Pancreas (tissue), 10 donors: ENCODE data around the gene PRKCD. TPM values are rescaled to one million over a fixed set of nuclear protein-coding genes. Genes with fewer than 3 reads are reported as not detected.

Experiments
- ATAC-seq, 4 donors: fragments of 200-7000 bp; cut with Tn5 transposase; one replicate each; pipeline versions ENCODE4 v1.8.0 to v1.9.1; 2020; ENCODE audit warnings: mild to moderate bottlenecking in 4 of 4, moderate library complexity in 4 of 4
- DNase-seq, 6 donors: peaks; one replicate each; pipeline ENCODE4 v3.0.0-alpha.2; 2020
- FAIRE-seq: peaks from 2 replicates; lab custom pipeline; 2012; peaks lifted over from hg19 to GRCh38; lab: Jason Lieb, UNC
- H3K27ac ChIP-seq, 4 donors: fragments of 200-600 bp; sonication (generic); 1 replicate in 3 of 4; 2 replicates in 1 of 4; pipeline versions ENCODE4 v1.5.0 to v1.8.0; 2020
- H3K27me3 ChIP-seq, 4 donors: fragments of 200-600 bp; one replicate each; pipeline ENCODE4 v1.8.0; 2021
- H3K36me3 ChIP-seq, 3 donors: fragments of 200-600 bp; sonication (generic) in 1 of 3; one replicate each; pipeline versions ENCODE4 v1.5.0 to v1.8.0; 2020 to 2021
- H3K4me1 ChIP-seq, 3 donors: fragments of 200-600 bp; one replicate each; pipeline ENCODE4 v1.8.0; 2021
- H3K4me3 ChIP-seq, 4 donors: fragments of 200-600 bp; sonication (generic) in 2 of 4; one replicate each; pipeline versions ENCODE4 v1.5.0 to v1.8.0; 2020 to 2021
- H3K9me3 ChIP-seq, 4 donors: fragments of 200-600 bp; one replicate each; pipeline ENCODE4 v1.8.0; 2021
- WGBS, 2 donors: extraction: QIAGEN DNeasy Blood & Tissue Kit; methylation state at CpG; one replicate each; pipeline ENCODE4 v1.1.7; 2013; 5-methylcytosine and 5-hydroxymethylcytosine counted together
- intact Hi-C, 3 donors: fragments of 100-400 bp; cut with DNase I; formaldehyde crosslinking; loops; one replicate each; pipeline versions ENCODE4 v1.11.1 to v1.14.2; 2022
- polyA plus RNA-seq, 2 donors: library from polyadenylated mRNA; stranded (reverse); fragments of 200-250 nt; gene quantifications; one replicate each; pipeline ENCODE4 v1.2.3, GENCODE V29; 2013
- total RNA-seq, 6 donors: library from RNA; stranded (reverse); fragmentation: NEBNext Ultra II Directional in 4 of 6; extraction: Animal tissue kit (Norgen Biotek cat#: 25700) in 4 of 6; gene quantifications; one replicate each; pipeline versions ENCODE4 v1.2.1 to v1.2.4, GENCODE V29; 2021 to 2023
- TF ChIP-seq, protein P1 (sequence below), 4 donors: fragments of 200-600 bp; sonication (generic) in 3 of 4; IDR thresholded peaks; one replicate each; pipeline versions ENCODE4 v1.5.0 to v1.8.0; 2021; ENCODE audit warnings: antibody characterized with exemption in 4 of 4
- donor health status: healthy with polysubstance abuse.
- donor health status: DM: no; HTN: no; CAD: no; lungs with moderate emphysema.
- donor health status: DM: no; HTN: no; CAD: no.
- donor health status: control.
- donor health status: control.
- donor health status: Bipolar disorder and iron deficiency.
- donor health status: DM: yes; HTN: yes; CAD: no.
- donor health status: DM: no; HTN: no; CAD: no.
- donor health status: DM: no; HTN: no; CAD: no.
- donor health status: DM: yes; HTN: yes; CAD: no.

The PRKCD gene
- total and polyA plus RNA-seq, 8 donors, result 10.7 to 32.5 (median 14.6) TPM

GRCh38 chr3:53196575-53197407, 35.8 kb downstream of the PRKCD start:
- intact Hi-C loops, result loop anchor here in 1 of 3 donors (5.0 kb wide), 2 partner anchors 64 to 79 kb away; partner anchors contain the start of gene RFT1
- DNase-seq (no peak), FAIRE-seq (no peak), ATAC-seq (no peak)
- 66 to 72% methylated on average over 17 of the region's 17 CpGs for WGBS, 2 donors
- no peak overlapping the region for H3K27ac ChIP-seq
- no peaks in the 10 kb centered on the region for H3K36me3 ChIP-seq
- H3K4me3 ChIP-seq, result no peak overlapping the region
- no peaks in the 10 kb centered on the region for H3K27me3 ChIP-seq
- TF ChIP-seq, protein P1, sequence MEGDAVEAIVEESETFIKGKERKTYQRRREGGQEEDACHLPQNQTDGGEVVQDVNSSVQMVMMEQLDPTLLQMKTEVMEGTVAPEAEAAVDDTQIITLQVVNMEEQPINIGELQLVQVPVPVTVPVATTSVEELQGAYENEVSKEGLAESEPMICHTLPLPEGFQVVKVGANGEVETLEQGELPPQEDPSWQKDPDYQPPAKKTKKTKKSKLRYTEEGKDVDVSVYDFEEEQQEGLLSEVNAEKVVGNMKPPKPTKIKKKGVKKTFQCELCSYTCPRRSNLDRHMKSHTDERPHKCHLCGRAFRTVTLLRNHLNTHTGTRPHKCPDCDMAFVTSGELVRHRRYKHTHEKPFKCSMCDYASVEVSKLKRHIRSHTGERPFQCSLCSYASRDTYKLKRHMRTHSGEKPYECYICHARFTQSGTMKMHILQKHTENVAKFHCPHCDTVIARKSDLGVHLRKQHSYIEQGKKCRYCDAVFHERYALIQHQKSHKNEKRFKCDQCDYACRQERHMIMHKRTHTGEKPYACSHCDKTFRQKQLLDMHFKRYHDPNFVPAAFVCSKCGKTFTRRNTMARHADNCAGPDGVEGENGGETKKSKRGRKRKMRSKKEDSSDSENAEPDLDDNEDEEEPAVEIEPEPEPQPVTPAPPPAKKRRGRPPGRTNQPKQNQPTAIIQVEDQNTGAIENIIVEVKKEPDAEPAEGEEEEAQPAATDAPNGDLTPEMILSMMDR (IDR thresholded peaks at IDR 0.05), result no peak
- peaks cover 0 to 9% (median 0%) of the 10 kb centered on the region in 3 donors for H3K4me1 ChIP-seq
- no peaks in the 10 kb centered on the region for H3K9me3 ChIP-seq

- Histone ChIP-seq H3K27ac (no peak overlapping the region), H3K27me3 (no peaks in the 10 kb centered on the region), H3K36me3 (no peaks in the 10 kb centered on the region), H3K4me3 (no peak overlapping the region), H3K4me1 (no peaks in the 10 kb centered on the region), H3K9me3 (no peaks in the 10 kb centered on the region)
- ATAC-seq (no peak), FAIRE-seq (no peak), DNase-seq (no peak)
- TF ChIP-seq, protein P1 (IDR thresholded peaks at IDR 0.05), result no peak
- WGBS, 2 donors, result 70 to 75% methylated on average over 10 of the region's 10 CpGs
- intact Hi-C loops, result loop anchor here in 1 of 3 donors (5.0 kb wide), 2 partner anchors 66 to 81 kb away; partner anchors contain the start of gene RFT1
Measured at GRCh38 chr3:53198256-53198977, 37.4 kb downstream of the PRKCD start.

DNA sequence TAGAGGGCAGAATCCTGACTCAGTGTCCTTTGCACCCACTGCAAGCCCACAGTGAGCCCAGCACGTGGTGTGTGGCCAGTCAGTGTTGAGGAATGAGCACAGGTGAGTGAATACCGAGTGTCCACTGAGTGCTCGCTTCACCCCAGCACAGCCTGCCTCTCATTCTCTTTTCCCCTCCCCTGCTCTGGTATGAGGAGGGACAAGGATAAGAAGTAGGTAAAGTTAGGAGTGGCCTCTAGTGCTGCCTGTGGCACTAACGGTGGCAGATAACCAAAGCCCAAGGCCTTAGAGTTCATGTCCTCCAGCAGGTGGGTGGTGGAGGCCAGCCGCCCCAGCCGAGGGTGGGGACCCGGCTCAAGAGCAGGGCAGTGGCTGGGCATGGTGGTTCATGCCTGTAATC, 38.0 kb downstream of the PRKCD start:
- TF ChIP-seq, protein P1 (IDR thresholded peaks at IDR 0.05), result no peak
- H3K27me3 ChIP-seq, result no peaks in the 10 kb centered on the region
- no peak for FAIRE-seq
- H3K4me1 ChIP-seq, result no peaks in the 10 kb centered on the region
- H3K27ac ChIP-seq, result no peak overlapping the region
- DNase-seq, result no peak
- intact Hi-C loops, result loop anchor here in 1 of 3 donors (5.0 kb wide), 2 partner anchors 67 to 82 kb away; partner anchors contain the start of gene RFT1
- no peaks in the 10 kb centered on the region for H3K36me3 ChIP-seq
- H3K9me3 ChIP-seq, result no peaks in the 10 kb centered on the region
- H3K4me3 ChIP-seq, result no peak overlapping the region
- WGBS, 2 donors, result 73 to 74% methylated on average over 7 of the region's 7 CpGs
- no peak for ATAC-seq

DNA sequence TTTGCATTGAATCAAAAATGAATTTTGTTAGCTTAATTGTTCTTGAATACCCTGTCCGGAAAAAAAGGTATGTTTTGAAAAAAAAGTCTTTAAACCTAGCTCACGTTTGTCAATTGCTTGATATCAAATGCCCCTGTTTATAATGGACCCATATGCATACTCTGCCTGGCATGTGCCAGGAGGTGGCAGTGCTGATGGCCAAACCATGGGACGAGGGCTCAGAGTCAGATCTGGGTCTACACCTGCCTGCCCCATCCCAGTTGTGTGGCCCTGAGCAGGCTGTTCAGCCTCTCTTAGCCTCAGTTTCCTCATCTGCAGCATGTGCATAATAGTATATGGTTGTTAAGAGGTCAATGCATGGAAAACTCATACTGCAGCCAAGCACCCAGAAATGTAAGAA, 38.8 kb downstream of the PRKCD start:
- no peak for FAIRE-seq
- intact Hi-C loops, result loop anchor here in 1 of 3 donors (5.0 kb wide), 2 partner anchors 68 to 83 kb away; partner anchors contain the start of gene RFT1
- 55 to 67% methylated on average over 3 of the region's 3 CpGs for WGBS, 2 donors
- Histone ChIP-seq H3K4me3 (no peak overlapping the region), H3K9me3 (no peaks in the 10 kb centered on the region), H3K27ac (no peak overlapping the region), H3K36me3 (no peaks in the 10 kb centered on the region), H3K4me1 (no peaks in the 10 kb centered on the region), H3K27me3 (no peaks in the 10 kb centered on the region)
- no peak for ATAC-seq
- TF ChIP-seq, protein P1 (IDR thresholded peaks at IDR 0.05), result no peak
- DNase-seq, result no peak
